ENCODE measurements around the gene SORBS1.

GRCh38 chr10:95559471-95559870 is 1.7 kb downstream of the SORBS1 start:
- no peak for TF ChIP-seq CTCF (IDR thresholded peaks at IDR 0.05 in 2 of 3, conservative IDR thresholded peaks at IDR 0.05 in 1 of 3; ENCODE audit: insufficient read depth in 2 of 3, low read depth in 1 of 3, low read length in 3 of 3)
- no peak for TF ChIP-seq ARID4B (CRISPR knock-in tag; IDR thresholded peaks at IDR 0.05)
- TF ChIP-seq TGIF2 (CRISPR knock-in tag; IDR thresholded peaks at IDR 0.05), result no peak
- no peak for TF ChIP-seq RBFOX2 (IDR thresholded peaks at IDR 0.05; ENCODE audit: low read depth, low read length)
- no peak for TF ChIP-seq PREB (CRISPR knock-in tag; IDR thresholded peaks at IDR 0.05)
- TF ChIP-seq BMI1 (IDR thresholded peaks at IDR 0.05; ENCODE audit: low read length), result no peak
